Measurements from ENCODE around the gene MINAR2.

DNA sequence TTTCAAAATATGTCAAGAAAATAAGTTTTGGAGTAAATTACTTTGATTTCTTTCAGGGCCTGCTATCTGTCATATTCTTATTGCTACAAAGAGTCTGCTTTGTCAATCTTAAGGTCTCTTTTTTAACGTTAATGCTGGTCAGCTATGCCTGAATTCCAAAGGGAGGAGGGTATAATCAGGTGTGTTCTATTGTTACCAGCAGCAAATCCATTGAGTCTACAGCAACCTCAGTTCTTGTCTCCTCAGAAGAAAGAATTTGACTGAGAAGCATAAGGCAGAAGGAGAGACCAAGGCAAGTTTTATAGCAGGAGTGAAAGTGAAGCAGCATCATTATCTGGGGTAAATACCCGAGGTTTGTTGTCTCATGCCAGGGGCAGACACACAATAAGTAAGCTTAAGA is 23.7 kb upstream of the MINAR2 start:
- TF ChIP-seq POLR2A (IDR thresholded peaks at IDR 0.05; ENCODE audit: extremely low read depth, insufficient read length): no peak
- TF ChIP-seq, protein P1, sequence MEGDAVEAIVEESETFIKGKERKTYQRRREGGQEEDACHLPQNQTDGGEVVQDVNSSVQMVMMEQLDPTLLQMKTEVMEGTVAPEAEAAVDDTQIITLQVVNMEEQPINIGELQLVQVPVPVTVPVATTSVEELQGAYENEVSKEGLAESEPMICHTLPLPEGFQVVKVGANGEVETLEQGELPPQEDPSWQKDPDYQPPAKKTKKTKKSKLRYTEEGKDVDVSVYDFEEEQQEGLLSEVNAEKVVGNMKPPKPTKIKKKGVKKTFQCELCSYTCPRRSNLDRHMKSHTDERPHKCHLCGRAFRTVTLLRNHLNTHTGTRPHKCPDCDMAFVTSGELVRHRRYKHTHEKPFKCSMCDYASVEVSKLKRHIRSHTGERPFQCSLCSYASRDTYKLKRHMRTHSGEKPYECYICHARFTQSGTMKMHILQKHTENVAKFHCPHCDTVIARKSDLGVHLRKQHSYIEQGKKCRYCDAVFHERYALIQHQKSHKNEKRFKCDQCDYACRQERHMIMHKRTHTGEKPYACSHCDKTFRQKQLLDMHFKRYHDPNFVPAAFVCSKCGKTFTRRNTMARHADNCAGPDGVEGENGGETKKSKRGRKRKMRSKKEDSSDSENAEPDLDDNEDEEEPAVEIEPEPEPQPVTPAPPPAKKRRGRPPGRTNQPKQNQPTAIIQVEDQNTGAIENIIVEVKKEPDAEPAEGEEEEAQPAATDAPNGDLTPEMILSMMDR (IDR thresholded peaks at IDR 0.05; ENCODE audit: low read depth, low read length): no peak
- TF ChIP-seq MYC (IDR thresholded peaks at IDR 0.05; ENCODE audit: low read depth, low read length): no peak
- TF ChIP-seq, protein P2, sequence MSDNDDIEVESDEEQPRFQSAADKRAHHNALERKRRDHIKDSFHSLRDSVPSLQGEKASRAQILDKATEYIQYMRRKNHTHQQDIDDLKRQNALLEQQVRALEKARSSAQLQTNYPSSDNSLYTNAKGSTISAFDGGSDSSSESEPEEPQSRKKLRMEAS (IDR thresholded peaks at IDR 0.05; ENCODE audit: low read depth, low read length): no peak

Data from NB4 (cell line).